T-helper 2 cell treated with Interferon-gamma antibody and Interleukin-4, amounts not matched to agents 5 μg/mL and 100 μg/mL, for 36 hours (primary cell): ENCODE results near the gene DHRS12.

Experiments
- DNase-seq: peaks from one replicate; pipeline ENCODE4 v3.0.0; 2021; ENCODE audit warnings: low spot score
- H3K27ac Mint-ChIP-seq: one replicate; pipeline ENCODE4 v1.8.0; 2021; ENCODE audit warnings: mild to moderate bottlenecking, mixed read lengths
- H3K27me3 Mint-ChIP-seq: one replicate; pipeline ENCODE4 v1.8.0; 2021; ENCODE audit warnings: low read depth, mixed read lengths
- H3K36me3 Mint-ChIP-seq: one replicate; pipeline ENCODE4 v1.8.0; 2021; ENCODE audit warnings: low read depth, mixed read lengths
- H3K4me1 Mint-ChIP-seq: one replicate; pipeline ENCODE4 v1.8.0; 2021; ENCODE audit warnings: low read depth, mixed read lengths
- H3K4me3 Mint-ChIP-seq: one replicate; pipeline ENCODE4 v1.8.0; 2022; ENCODE audit warnings: mild to moderate bottlenecking, moderate library complexity, mixed read lengths
- H3K9me3 Mint-ChIP-seq: one replicate; pipeline ENCODE4 v1.8.0; 2021; ENCODE audit warnings: mixed read lengths

The DHRS12 gene, protein sequence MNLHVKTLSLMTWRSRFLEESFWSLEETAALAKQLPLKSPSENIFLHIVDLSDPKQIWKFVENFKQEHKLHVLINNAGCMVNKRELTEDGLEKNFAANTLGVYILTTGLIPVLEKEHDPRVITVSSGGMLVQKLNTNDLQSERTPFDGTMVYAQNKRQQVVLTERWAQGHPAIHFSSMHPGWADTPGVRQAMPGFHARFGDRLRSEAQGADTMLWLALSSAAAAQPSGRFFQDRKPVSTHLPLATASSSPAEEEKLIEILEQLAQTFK

DNA sequence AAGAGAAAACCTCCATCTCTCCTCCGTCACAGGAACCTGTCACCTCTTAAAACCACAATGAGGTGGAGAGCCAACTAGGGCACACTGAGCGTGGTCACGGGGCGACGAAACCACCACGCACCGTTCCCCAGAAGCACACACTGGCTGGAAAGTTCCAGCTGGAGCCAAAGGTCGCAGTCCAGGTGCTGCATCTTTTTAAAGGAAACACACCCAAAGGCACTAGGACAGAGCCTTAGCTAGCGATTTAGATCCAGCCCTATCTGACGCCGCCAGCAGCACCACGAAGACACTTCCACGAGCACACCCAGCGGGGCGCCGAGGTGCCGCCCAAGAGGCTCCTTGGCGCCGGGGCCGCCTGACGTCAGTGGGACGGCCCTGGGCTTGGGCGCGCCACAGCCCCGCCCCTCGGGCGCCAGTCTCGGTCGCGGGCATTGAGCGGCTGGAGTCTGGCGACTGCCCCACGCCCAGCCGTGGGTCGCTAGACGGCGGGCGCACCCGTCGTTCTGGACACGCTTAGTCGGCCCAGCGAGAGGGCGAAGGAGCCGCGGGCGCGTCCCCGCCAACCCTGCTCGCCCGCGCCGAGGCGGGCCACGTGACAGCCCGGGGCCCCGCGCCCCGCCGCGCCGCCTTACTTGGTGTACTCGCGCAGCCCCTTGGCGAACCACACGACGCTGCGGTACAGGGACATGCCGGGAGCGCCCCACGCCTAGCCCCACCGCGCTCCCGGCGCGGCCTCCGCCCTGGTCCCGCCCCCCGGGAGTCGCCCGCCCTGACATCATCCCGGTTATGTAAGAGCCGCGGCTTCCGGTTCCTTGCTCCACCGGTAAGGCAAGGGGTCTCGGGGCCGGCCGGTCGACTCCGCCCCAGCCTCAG is at the start of gene DHRS12:
DHRS12 (minus strand) TSS at position 742 of the 873 bp plus-strand sequence. CDS start 4,504 bp downstream, outside the sequence.
- peak within 1 kb of the TSS; percentile 94 for H3K4me3 Mint-ChIP-seq
- peak; percentile 83 for DNase-seq
- no peaks in the 10 kb centered on the region for H3K9me3 Mint-ChIP-seq
- H3K27me3 Mint-ChIP-seq: peaks cover 7% of the 10 kb centered on the region
- peaks cover 30% of the 10 kb centered on the region for H3K4me1 Mint-ChIP-seq
- H3K27ac Mint-ChIP-seq: peak within 1 kb of the TSS; percentile 100
- no peaks in the 10 kb centered on the region for H3K36me3 Mint-ChIP-seq

DNA sequence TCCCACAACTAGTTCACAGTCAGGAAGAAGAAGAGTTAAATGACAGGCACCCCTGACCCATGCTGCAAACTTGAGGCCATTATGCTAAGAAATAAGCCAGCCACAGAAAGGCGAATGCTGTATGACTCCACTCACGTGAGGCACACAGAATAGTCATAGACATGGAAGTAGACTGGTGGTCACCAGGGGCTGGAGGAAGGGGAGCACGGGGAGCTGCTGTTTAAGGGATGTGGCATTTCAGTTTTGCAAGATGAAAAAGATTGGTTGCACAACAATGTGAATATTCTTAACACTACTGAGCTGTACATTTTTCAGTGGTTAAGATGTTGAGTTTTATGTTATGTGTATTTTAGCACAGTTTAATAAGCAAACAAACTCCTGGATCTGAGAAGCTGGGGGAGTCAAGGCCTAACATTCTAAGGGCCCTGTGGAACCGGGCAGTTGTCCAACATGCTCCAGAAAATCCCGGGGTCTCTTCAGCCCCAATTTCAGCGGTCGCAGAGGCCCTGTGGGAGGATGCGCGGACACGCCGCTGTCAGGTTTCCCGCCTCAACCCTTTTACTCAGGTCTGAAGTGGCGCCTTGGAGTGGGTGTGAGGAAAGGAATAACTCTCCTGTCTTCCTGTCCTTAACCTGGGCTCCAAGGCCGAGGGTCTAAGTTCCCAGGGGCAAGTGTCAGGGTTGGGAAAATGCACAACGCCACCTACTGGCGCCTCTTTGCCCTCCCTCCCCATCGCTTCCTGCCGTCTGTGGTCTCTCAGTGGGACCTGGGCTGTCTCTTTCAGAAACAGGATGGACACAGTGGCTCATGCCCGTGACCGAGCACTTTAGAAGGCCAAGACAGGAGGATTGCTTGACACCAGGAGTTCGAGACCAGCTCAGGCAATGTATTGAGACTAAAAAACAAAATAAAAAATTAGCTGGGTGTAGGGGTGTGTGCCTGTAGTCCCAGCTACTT is 45.5 kb upstream of the DHRS12 start:
- peaks cover 9% of the 10 kb centered on the region for H3K4me1 Mint-ChIP-seq
- peaks cover 17% of the 10 kb centered on the region for H3K27me3 Mint-ChIP-seq
- H3K4me3 Mint-ChIP-seq: no peak overlapping the region
- no peaks in the 10 kb centered on the region for H3K36me3 Mint-ChIP-seq
- H3K27ac Mint-ChIP-seq: no peak overlapping the region
- no peak for DNase-seq
- H3K9me3 Mint-ChIP-seq: no peaks in the 10 kb centered on the region

DNA sequence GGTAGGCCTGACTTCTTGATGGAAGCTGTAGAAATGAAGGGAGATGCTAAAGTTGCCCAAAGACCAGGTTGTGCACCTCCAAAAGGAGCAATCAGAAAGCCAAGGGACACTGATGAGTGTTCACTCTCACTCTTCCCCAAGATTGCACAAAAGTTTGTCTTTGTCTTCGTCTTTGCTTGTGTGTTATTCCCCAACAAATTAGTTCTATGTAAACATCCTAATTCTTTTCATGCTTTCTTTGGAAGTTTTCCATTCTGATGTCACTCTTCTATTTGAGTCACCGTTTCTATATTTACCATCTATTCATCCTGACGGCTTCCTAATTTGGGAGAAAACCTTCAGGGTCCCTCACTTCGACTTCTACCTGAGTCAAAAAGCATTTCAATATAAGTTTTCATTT is 44.7 kb upstream of the DHRS12 start:
- peaks cover 9% of the 10 kb centered on the region for H3K4me1 Mint-ChIP-seq
- no peaks in the 10 kb centered on the region for H3K36me3 Mint-ChIP-seq
- DNase-seq: no peak

DNA sequence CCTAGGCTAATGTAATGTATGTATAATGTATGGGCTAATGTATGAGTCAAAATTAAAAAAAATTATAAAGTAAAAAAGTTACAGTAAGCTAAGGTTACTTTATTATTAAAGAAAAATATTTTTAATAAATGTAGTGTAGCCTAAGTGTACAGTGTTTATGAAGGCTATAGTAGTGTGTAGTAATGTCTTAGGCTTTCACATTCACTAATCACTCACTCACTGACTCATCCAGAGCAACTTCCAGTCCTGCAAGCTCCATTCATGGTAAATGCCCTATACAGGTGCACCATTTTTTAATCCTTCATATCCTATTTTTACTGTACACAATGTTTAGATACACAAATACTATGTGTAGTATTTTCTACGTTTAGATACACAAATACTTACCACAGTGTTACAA is 42.8 kb upstream of the DHRS12 start:
- H3K36me3 Mint-ChIP-seq: no peaks in the 10 kb centered on the region
- H3K4me3 Mint-ChIP-seq: no peak overlapping the region
- peaks cover 22% of the 10 kb centered on the region for H3K27me3 Mint-ChIP-seq
- no peak for DNase-seq
- no peak overlapping the region for H3K27ac Mint-ChIP-seq
- peaks cover 9% of the 10 kb centered on the region for H3K4me1 Mint-ChIP-seq
- H3K9me3 Mint-ChIP-seq: no peaks in the 10 kb centered on the region

More for the DNA sequence above, 44.7 kb upstream of the DHRS12 start:
- Mint-ChIP-seq H3K9me3 (no peaks in the 10 kb centered on the region), H3K4me3 (no peak overlapping the region), H3K27ac (no peak overlapping the region), H3K27me3 (peaks cover 16% of the 10 kb centered on the region)

DNA sequence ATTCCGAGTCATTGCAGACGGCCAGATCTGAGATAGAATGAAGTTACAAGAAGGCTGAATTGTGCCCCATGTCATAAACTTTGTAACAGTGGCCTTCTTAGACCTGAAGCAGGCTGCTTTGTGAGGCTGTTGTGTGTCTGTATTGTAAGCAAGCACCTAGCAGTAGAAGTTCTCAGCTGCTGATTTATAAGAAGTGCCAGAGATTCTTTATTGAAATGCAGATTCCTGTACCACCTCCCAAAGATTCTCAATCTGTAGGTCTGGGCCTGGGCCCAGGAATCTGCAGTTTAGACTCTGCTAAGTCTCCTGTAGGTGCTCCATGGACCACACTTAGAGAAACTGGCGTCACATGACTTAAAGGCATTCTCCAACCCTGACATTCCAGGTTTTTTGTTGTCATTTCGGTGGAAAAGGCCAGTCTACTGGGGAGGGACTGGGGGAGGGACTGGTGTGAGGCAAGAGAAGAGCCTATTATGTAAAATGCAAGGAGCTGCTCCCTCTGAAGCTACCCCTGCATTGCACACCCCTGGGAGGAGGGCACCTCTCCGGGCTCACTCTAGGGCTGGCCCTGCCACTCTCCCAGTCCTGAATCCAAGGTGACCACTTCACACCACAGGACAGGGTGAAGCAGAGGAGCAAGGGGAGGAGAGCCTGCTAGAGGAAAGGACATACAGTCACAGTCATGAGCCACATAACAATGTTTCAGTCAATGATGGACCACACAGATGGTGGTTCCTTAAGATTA is 41.8 kb upstream of the DHRS12 start:
- Mint-ChIP-seq H3K36me3 (no peaks in the 10 kb centered on the region), H3K4me1 (peaks cover 9% of the 10 kb centered on the region), H3K9me3 (no peaks in the 10 kb centered on the region), H3K4me3 (no peak overlapping the region), H3K27ac (no peak overlapping the region), H3K27me3 (peaks cover 17% of the 10 kb centered on the region)
- no peak for DNase-seq

DNA sequence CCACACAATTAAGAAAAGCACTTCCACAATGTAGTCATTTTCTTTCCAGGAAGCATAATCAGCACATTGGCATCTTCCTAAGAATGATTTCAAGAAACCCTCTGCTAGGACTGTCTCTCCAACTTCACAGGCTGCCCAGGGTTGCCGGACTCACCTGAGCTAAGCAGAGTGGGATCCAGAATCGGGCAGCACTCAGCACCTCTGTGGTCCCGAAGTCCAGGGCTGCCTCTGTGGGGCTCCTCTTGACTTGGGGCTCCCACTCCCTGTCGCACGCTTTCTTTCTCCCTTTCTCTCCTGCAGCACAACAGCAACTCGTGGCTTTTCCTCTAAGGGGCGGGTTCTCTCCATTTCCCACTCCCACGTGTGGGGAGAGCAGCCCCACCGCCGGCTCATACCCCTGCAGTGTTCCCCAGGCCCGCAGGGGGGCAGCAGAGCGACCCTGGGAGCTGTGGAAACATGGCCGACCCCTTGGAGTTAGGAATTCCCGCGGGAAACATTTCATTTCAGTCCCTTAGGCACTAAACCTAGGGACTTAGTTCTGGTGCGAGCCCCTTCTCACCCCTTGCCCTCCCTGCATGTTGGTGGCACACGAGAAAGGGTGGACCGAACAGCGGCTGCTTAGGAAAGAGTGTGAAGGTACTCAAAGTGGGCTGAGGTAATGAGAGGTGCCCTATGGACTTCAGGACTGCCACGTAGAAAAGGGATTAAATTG is 41.1 kb upstream of the DHRS12 start, which contains the start of gene TMEM272:
TMEM272 (minus strand) TSS at position 316 of the 712 bp plus-strand sequence. CDS start 6,647 bp downstream, outside the sequence.
- Mint-ChIP-seq H3K27ac (no peak within 1 kb of the TSS), H3K4me3 (peak within 1 kb of the TSS; percentile 13), H3K27me3 (peaks cover 17% of the 10 kb centered on the region), H3K9me3 (no peaks in the 10 kb centered on the region), H3K4me1 (peaks cover 9% of the 10 kb centered on the region), H3K36me3 (no peaks in the 10 kb centered on the region)
- peak; percentile 40 for DNase-seq

DNA sequence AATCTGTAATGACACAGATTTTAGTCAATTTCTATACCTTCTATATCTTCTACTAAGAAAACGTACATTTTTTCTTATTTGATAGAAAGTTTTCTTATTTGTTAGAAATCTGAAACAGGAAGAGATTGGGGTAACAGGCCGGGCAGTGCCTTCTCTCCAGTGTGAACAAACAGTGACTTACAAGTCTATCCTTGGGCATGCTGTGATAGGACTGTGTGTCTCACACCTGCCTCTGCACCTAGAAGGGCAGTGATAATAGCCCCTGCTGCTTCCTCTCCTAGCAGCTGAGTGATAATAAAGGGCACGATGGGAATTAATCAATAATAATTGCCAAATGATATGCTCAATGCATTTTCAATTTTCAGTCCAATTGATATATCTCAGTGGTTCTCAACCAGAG is 39.6 kb upstream of the DHRS12 start:
- no peaks in the 10 kb centered on the region for H3K36me3 Mint-ChIP-seq
- H3K4me3 Mint-ChIP-seq: no peak overlapping the region
- peaks cover 17% of the 10 kb centered on the region for H3K27me3 Mint-ChIP-seq
- no peak overlapping the region for H3K27ac Mint-ChIP-seq
- no peaks in the 10 kb centered on the region for H3K9me3 Mint-ChIP-seq
- peaks cover 9% of the 10 kb centered on the region for H3K4me1 Mint-ChIP-seq
- no peak for DNase-seq

DNA sequence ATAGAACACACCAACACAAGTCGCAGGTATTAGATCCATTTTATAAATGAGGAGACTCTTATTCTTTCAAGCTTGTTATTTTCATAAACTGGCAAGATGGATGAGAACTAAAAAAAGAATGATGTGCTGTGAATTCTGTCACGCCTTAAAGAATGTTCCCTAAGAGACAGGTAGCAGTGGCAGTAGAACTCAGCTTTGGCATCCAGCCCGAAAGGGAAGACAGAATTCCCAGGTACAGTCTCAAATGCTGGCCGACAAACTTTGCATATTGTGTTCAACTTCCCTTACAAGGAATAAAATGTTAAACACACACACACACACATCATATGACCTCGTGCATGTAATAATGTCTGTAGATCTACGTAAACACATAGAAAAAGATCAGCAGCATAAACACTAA is 37.8 kb upstream of the DHRS12 start:
- Mint-ChIP-seq H3K27ac (no peak overlapping the region), H3K27me3 (peaks cover 17% of the 10 kb centered on the region)
- no peak for DNase-seq

DNA sequence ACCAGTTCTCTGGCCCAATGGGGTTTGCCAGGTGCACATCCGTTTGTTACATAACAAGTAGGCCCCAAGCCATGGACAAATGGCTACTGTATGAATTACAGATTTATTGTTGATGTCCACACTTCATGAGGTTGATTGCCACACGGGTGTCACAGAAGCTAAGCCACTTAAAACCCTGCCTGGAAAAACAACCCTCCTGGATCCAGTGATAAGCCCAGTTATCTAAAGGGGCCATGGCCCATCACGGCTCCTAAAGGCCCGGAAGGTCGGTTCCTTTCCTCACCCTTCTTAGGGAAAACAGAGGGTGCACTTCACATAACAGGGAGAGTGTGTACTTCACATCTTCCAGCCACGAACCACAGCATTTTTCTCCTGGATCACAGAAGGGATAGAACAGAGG is 37.0 kb upstream of the DHRS12 start:
- Mint-ChIP-seq H3K36me3 (no peaks in the 10 kb centered on the region), H3K27me3 (peaks cover 17% of the 10 kb centered on the region), H3K4me3 (no peak overlapping the region), H3K9me3 (no peaks in the 10 kb centered on the region), H3K27ac (no peak overlapping the region), H3K4me1 (peaks cover 9% of the 10 kb centered on the region)
- no peak for DNase-seq

More for the DNA sequence above, 37.8 kb upstream of the DHRS12 start:
- Mint-ChIP-seq H3K4me1 (peaks cover 9% of the 10 kb centered on the region), H3K4me3 (no peak overlapping the region), H3K9me3 (no peaks in the 10 kb centered on the region), H3K36me3 (no peaks in the 10 kb centered on the region)

DNA sequence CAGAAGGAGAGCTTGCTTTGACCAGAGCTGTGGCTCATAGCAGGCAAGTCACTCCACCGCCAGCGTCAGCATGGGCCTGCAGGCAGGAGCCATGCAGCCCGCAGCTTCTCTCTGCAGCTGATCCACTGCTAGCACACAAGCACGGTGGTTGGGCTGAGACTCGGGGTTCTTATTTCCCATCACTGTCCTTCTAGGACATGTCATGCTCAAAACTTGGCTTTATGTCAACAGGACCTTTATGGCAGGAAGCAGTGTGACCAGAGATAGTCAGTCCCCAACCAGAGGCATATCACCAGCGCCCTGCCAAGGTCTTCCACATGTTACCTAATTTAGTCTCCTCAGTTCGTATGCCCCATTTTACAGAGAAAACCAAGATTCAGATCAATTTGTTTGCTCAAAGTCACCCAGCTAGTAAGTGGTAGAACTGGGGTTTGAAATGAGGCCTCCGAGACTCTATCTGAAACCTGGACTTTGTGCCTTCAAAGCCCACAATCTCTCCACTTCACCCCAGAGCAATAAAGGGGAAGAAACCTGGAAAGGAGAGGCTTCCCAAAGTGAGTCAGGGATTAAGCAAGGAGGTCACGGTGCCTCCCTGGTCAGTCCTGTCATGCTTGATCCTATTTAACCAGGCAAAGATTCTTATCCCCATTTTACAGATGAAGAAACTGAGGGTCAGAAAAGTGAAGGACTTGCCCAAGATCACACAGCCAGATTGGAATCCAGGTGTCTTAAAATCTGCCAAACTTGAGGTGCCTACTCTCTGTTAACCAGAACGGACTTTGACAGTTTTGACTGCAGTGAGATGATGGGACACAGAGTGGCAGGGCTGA is 36.0 kb upstream of the DHRS12 start:
- Mint-ChIP-seq H3K27me3 (peaks cover 17% of the 10 kb centered on the region), H3K36me3 (no peaks in the 10 kb centered on the region), H3K4me1 (peaks cover 4% of the 10 kb centered on the region), H3K9me3 (no peaks in the 10 kb centered on the region), H3K4me3 (no peak overlapping the region), H3K27ac (no peak overlapping the region)
- DNase-seq: no peak

DNA sequence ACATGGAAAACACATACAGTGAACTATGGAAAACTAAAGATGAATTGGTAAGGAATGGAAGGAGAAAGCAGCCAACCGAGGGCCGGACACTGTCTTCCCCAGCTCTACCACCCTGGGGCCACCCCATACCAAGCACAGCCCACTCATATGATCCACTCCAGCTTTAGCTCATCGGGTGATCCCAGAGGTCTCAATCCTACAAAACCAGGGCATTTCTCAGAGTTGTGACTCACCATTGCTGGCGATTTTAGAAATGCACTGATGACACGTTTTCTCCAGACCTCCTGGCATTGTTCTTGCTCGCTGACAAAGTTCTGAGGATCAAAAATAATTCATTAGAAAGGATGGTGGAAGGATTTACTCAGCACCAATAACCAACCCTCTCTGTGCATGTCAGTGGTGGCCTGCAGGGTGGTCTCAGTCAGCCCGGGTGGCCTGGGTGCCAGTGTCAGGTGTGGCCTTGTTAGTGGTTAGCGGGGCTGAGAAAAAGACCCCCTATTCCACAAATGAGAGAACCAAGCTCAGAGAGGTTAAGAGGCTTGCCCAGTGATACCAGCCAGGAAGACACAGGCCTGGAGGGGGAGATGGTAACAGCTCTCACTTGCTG is 34.4 kb upstream of the DHRS12 start:
- H3K36me3 Mint-ChIP-seq: no peaks in the 10 kb centered on the region
- H3K4me1 Mint-ChIP-seq: no peaks in the 10 kb centered on the region
- no peaks in the 10 kb centered on the region for H3K9me3 Mint-ChIP-seq
- DNase-seq: no peak
- no peak overlapping the region for H3K27ac Mint-ChIP-seq
- no peak overlapping the region for H3K4me3 Mint-ChIP-seq
- peaks cover 11% of the 10 kb centered on the region for H3K27me3 Mint-ChIP-seq

DNA sequence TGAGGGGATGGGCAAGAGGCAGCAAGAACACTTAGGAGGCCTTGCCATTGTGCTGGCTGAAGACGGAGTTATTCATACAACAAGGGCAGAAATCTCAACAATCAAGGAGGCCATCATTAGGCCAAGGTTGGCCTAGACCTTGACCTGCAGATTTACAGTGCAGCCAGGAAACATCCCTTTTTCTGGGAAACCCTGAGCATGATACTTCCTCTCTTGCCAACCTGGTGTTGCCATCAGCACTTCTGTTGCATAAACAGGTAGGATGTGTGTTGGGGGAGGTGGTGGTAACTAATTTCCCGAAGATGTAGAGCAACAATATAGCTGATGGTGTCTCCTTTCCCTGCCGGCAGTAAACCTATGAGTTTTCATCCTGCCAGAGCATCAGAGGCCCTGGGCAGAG is 33.1 kb upstream of the DHRS12 start:
- Mint-ChIP-seq H3K4me1 (peaks cover 4% of the 10 kb centered on the region), H3K27me3 (peaks cover 18% of the 10 kb centered on the region), H3K4me3 (no peak overlapping the region), H3K27ac (no peak overlapping the region), H3K9me3 (no peaks in the 10 kb centered on the region), H3K36me3 (no peaks in the 10 kb centered on the region)
- DNase-seq: no peak
